Measurements from ENCODE around the gene FCHO2.

The FCHO2 gene

DNA sequence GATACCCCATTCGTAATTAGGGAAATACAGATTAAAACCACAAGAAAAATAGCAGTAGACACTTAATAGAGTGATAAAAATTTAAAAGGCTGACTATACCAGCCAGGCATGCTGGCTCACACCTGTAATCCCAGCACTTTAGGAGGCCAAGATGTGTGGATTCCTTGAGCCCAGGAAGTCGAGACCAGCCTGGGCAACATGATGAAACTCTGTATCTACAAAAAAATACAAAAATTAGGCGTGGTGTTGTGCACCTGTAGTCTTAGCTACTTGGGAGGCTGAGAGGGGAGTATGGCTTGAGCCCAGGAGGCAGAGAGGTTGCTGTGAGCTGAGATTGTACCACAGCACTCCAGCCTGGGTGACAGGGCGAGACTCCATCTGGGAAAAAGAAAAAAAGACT lies 72.0 kb downstream of the FCHO2 start:
- TF ChIP-seq, protein P1, sequence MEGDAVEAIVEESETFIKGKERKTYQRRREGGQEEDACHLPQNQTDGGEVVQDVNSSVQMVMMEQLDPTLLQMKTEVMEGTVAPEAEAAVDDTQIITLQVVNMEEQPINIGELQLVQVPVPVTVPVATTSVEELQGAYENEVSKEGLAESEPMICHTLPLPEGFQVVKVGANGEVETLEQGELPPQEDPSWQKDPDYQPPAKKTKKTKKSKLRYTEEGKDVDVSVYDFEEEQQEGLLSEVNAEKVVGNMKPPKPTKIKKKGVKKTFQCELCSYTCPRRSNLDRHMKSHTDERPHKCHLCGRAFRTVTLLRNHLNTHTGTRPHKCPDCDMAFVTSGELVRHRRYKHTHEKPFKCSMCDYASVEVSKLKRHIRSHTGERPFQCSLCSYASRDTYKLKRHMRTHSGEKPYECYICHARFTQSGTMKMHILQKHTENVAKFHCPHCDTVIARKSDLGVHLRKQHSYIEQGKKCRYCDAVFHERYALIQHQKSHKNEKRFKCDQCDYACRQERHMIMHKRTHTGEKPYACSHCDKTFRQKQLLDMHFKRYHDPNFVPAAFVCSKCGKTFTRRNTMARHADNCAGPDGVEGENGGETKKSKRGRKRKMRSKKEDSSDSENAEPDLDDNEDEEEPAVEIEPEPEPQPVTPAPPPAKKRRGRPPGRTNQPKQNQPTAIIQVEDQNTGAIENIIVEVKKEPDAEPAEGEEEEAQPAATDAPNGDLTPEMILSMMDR (IDR thresholded peaks at IDR 0.05; ENCODE audit: control insufficient read depth, insufficient read depth, low read depth, low read length, missing control alignments): no peak
- no peak overlapping the region for H3K4me3 ChIP-seq (ENCODE audit: control insufficient read depth, low read depth, low read length)
- no peak for DNase-seq (ENCODE audit: low read depth)

DNA sequence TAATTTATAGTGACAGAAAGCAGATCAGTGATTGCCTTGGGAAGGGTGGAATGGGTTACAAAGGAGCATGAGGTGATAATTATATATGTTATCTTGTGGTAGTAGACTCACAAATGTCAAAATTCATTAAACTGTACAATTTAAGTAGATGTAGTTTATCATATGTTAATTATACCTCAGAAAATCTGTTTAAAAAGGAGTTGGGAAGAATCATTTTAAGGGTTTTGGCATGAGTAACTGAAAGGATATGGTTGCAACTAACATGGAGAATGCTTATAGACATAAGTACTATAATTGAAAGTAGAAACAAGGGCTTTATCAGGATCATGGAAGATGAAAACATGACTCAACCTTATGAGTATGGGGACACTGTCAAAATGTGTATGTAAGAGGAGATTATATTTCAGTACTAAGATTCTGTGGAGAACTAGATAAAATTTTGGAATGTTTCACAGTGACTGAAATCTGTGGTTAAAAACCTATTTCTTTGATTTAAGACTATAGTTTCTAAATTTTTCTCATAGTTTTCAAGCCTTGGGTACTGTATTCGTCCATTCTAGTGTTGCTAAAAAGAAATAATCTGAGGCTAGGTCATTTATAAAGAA lies 73.3 kb downstream of the FCHO2 start:
- no peak for DNase-seq (ENCODE audit: low read depth)
- TF ChIP-seq, protein P1 (IDR thresholded peaks at IDR 0.05; ENCODE audit: control insufficient read depth, insufficient read depth, low read depth, low read length, missing control alignments): no peak
- H3K4me3 ChIP-seq (ENCODE audit: control insufficient read depth, low read depth, low read length): no peak overlapping the region

DNA sequence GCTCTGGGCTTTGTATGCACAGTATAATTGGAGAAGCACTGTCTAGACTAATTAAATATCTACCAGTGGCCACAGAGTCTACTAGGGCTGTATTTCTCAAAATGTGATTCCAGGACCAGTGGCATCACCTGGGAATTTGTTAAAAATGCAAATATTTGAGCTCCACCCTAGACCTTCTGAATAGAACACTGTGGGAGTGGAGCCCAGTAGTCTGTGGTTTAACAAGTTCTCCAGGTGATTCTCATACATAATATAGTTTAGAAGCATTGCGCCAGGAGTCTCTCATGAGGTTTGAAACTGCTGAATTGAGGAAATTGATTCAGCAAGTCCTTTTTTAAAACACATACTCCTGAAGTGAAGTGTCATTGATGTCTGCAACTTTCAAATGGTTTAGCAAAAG lies 74.7 kb downstream of the FCHO2 start:
- no peak overlapping the region for H3K4me3 ChIP-seq (ENCODE audit: control insufficient read depth, low read depth, low read length)
- TF ChIP-seq, protein P1 (IDR thresholded peaks at IDR 0.05; ENCODE audit: control insufficient read depth, insufficient read depth, low read depth, low read length, missing control alignments): no peak
- no peak for DNase-seq (ENCODE audit: low read depth)

DNA sequence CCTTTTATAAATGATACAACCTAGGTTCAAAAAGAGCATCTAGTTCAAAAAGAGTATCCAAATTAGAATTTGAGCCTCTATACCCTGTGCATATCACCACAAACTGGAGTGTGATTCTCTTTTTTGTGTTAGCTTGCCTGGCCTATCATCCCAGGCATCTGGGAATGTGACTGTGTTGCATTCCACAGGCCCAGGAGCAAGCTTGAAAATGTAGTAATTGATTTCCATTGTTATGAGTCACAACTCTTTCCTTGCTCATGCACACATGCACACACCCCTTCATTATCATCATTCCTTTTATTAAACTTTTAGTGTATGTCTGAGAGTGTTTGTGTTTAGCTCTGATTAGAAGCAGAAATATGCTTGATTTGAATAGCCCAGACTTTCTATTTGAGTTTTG lies 75.2 kb downstream of the FCHO2 start:
- TF ChIP-seq, protein P1 (IDR thresholded peaks at IDR 0.05; ENCODE audit: control insufficient read depth, insufficient read depth, low read depth, low read length, missing control alignments): no peak
- no peak overlapping the region for H3K4me3 ChIP-seq (ENCODE audit: control insufficient read depth, low read depth, low read length)
- DNase-seq (ENCODE audit: low read depth): peak; percentile 52

DNA sequence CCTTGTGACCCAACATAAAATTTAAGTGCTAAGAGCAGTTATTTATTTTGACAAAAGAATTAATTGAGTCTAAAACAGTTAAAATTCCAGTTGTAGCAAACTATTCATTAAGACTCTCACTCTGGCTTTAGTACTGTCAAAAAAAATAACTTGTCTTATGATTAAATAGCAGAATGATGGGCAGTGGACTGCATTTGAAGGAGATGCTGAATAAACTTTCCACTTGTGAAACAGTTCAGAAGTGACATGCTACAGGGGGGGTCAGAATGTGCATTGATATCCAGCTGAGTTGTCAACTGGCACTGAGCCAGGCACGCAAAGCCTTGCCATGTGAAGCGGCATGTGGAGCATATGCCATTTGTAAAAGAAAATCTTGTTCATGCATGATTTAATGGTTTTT lies 76.0 kb downstream of the FCHO2 start:
- TF ChIP-seq, protein P1 (IDR thresholded peaks at IDR 0.05; ENCODE audit: control insufficient read depth, insufficient read depth, low read depth, low read length, missing control alignments): no peak
- peak; percentile 45 for DNase-seq (ENCODE audit: low read depth)
- no peak overlapping the region for H3K4me3 ChIP-seq (ENCODE audit: control insufficient read depth, low read depth, low read length)

DNA sequence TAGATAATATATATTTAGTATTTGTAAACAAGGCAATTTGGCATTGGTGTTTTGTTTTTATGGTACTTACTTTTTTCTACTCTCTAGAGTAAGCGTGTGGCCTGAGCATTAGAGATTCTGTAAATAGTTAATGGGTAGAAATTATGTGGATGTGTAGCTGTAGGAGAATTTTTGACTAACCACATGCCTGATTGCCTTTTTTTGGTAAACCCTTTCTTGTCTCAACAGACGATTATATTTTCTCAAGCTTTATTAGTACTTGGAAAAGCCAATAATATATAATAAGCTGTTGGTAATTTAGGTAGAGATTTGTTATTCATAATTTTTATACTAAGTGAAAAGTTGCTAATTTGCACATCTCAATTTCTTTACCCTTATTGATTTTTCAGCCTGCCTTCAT lies 76.8 kb downstream of the FCHO2 start:
- H3K4me3 ChIP-seq (ENCODE audit: control insufficient read depth, low read depth, low read length): no peak overlapping the region
- no peak for DNase-seq (ENCODE audit: low read depth)
- TF ChIP-seq, protein P1 (IDR thresholded peaks at IDR 0.05; ENCODE audit: control insufficient read depth, insufficient read depth, low read depth, low read length, missing control alignments): no peak

DNA sequence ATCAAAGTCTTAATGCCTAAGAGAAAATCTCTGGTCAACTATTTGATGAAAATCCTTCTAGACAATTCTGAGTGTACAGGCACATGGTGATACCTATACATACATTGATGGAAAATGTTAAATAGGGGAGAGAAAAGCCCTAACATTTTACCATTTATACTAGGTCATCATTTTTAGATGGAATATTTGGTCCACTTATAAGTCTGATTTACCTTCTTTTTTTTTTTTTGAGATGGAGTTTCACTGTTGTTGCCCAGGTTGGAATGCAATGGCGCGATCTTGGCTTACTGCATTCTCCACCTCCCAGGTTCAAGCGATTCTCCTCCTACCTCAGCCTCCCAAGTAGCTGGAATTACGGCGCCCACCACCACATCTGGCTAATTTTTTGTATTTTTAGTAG lies 81.7 kb downstream of the FCHO2 start:
- H3K4me3 ChIP-seq (ENCODE audit: control insufficient read depth, low read depth, low read length): no peak overlapping the region
- DNase-seq (ENCODE audit: low read depth): no peak
- TF ChIP-seq, protein P1 (IDR thresholded peaks at IDR 0.05; ENCODE audit: control insufficient read depth, insufficient read depth, low read depth, low read length, missing control alignments): no peak
